Mucosa of descending colon (tissue), 3 donors: ENCODE measurements around the gene ZCCHC10. TPM values are rescaled to one million over a fixed set of nuclear protein-coding genes. Genes with fewer than 3 reads are reported as not detected.
"Not testable (repeated sequence)": the region's sequence is repeated elsewhere in the genome, so short reads cannot be mapped to it uniquely, and the experiment has no call there.

Experiments
- ATAC-seq: fragments of 200-7000 bp; cut with Tn5 transposase; one replicate; pipeline ENCODE4 v1.9.1; 2020; ENCODE audit warnings: mild to moderate bottlenecking, moderate library complexity
- DNase-seq, 3 donors: peaks; one replicate each; pipeline ENCODE4 v3.0.0-alpha.2; 2020
- H3K36me3 ChIP-seq: fragments of 200-600 bp; one replicate; pipeline ENCODE4 v1.8.0; 2021; ENCODE audit warnings: low read depth, mild to moderate bottlenecking
- H3K4me1 ChIP-seq: fragments of 200-600 bp; one replicate; pipeline ENCODE4 v1.8.0; 2021; ENCODE audit warnings: low read depth, mild to moderate bottlenecking
- H3K4me3 ChIP-seq: fragments of 200-600 bp; one replicate; pipeline ENCODE4 v1.8.0; 2021; ENCODE audit warnings: mild to moderate bottlenecking
- H3K9me3 ChIP-seq: fragments of 200-600 bp; one replicate; pipeline ENCODE4 v1.8.0; 2021; ENCODE audit warnings: mild to moderate bottlenecking
- intact Hi-C, 2 donors: fragments of 100-400 bp; cut with DNase I in 1 of 2; cut with micrococcal nuclease in 1 of 2; formaldehyde crosslinking; loops; one replicate each; pipeline versions ENCODE4 v1.11.0 to v1.11.1; 2022; cut with DNase I, micrococcal nuclease
- total RNA-seq, 3 donors: library from RNA; stranded (reverse); fragmentation: NEBNext Ultra II Directional in 2 of 3; extraction: Animal tissue kit (Norgen Biotek cat#: 25700) in 2 of 3; gene quantifications; one replicate each; pipeline versions ENCODE4 v1.2.1 to v1.2.4, GENCODE V29; 2021 to 2023
- TF ChIP-seq, protein P1 (sequence below): fragments of 200-600 bp; IDR thresholded peaks from one replicate; pipeline ENCODE4 v1.8.0; 2022; ENCODE audit warnings: antibody characterized with exemption, mild to moderate bottlenecking
- donor health status: DM: no; HTN: no; CAD: no; lungs with moderate emphysema.
- donor health status: DM: no; HTN: no; CAD: no.
- donor health status: DM: no; HTN: yes; CAD: no.

ZCCHC10 gene
- total RNA-seq, 3 donors from 2014 or later = 20.4 to 35.0 (median 29.2) TPM

DNA sequence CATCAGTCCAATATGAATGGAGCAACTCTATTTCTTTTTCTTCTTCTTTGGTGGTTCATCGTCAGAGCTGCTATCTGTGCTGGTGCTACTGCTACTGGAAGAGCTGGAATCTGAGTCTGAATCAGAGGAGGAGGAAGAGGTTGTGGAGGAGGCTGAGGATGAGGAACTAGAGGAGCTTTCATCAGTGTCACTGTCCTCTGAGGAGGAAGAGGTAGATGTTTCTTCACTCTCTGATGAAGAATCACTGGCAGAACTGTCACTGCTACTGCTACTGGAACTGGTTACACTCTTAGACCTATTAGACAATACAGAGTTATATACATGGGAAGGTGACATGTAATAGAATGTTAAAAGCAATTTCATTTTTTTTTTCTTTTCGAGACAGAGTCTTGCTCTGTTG lies 27.8 kb downstream of the ZCCHC10 start:
- intact Hi-C loops = no loop called here
- no peak for ATAC-seq

DNA sequence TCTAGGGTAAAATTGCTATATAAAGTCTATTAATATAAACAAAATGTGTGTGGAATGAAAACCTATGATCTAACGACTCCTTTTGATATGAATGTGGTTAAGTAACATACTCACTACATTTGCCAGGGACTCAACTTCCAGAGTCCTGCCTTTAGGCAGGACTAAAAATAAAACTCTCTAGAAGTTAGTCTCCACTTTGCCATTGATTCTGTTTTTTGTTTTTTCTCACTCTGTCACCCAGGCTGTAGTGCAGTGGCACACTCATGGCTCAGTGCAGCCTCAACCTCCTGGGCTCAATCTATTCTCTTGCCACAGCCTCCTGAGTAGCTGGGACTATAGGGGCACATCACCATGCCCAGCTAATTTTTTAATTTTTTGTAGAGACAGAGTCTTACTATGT lies 30.0 kb downstream of the ZCCHC10 start:
- H3K36me3 ChIP-seq = no peaks in the 10 kb centered on the region
- no peak for DNase-seq
- TF ChIP-seq, protein P1, sequence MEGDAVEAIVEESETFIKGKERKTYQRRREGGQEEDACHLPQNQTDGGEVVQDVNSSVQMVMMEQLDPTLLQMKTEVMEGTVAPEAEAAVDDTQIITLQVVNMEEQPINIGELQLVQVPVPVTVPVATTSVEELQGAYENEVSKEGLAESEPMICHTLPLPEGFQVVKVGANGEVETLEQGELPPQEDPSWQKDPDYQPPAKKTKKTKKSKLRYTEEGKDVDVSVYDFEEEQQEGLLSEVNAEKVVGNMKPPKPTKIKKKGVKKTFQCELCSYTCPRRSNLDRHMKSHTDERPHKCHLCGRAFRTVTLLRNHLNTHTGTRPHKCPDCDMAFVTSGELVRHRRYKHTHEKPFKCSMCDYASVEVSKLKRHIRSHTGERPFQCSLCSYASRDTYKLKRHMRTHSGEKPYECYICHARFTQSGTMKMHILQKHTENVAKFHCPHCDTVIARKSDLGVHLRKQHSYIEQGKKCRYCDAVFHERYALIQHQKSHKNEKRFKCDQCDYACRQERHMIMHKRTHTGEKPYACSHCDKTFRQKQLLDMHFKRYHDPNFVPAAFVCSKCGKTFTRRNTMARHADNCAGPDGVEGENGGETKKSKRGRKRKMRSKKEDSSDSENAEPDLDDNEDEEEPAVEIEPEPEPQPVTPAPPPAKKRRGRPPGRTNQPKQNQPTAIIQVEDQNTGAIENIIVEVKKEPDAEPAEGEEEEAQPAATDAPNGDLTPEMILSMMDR = no peak
- ATAC-seq = no peak
- no peak overlapping the region for H3K4me3 ChIP-seq
- H3K4me1 ChIP-seq = no peaks in the 10 kb centered on the region
- intact Hi-C loops = no loop called here
- no peaks in the 10 kb centered on the region for H3K9me3 ChIP-seq

More for the DNA sequence above, 27.8 kb downstream of the ZCCHC10 start:
- no peaks in the 10 kb centered on the region for H3K36me3 ChIP-seq
- DNase-seq = no peak
- H3K4me1 ChIP-seq = no peaks in the 10 kb centered on the region
- no peaks in the 10 kb centered on the region for H3K9me3 ChIP-seq
- H3K4me3 ChIP-seq = no peak overlapping the region
- TF ChIP-seq, protein P1 = no peak

DNA sequence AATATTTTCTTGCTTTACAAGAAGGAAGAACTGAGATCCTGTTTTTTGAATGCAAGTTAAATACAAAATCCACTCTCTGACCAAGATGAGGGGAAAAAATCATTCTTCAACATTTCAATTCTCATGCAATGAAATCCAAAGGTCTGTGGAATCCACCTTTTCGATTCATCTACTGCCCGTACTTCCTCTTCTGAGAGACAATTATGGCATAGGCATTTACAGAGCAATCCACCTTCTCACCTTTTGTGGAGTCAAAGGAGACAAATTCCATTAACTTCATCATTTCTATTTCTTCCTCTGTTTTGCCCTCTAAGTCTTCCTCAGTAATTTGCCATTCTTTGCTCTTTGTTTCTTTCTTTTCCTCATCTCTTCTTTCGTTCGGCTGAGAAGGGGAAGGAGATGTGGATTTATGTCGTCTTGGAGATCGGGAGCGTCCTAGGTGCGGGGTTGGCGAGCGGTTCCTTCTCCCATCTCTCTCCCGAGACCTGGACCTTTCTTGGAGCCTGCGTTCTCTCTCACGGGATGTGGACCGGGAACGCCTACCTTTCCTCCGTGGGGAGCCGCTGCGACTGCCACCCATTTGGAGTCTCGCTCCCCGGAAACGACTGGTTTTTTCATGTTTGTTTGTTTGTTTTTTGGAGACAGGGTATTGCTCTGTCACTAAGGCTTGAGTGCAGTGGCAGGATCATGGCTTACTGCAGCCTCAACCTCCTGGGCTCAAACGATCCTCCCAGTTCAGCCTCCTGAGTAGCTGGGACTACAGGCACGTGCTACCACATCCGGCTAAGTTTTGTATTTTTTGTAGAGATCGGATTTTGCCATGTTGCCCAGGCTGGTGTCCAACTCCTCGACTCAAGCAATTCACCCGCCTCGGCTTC lies 38.6 kb downstream of the ZCCHC10 start:
- DNase-seq (no peak), ATAC-seq (no peak)
- intact Hi-C loops = no loop called here
- H3K36me3 ChIP-seq = no peaks in the 10 kb centered on the region
- no peaks in the 10 kb centered on the region for H3K9me3 ChIP-seq
- TF ChIP-seq, protein P1 = no peak
- no peaks in the 10 kb centered on the region for H3K4me1 ChIP-seq
- no peak overlapping the region for H3K4me3 ChIP-seq

DNA sequence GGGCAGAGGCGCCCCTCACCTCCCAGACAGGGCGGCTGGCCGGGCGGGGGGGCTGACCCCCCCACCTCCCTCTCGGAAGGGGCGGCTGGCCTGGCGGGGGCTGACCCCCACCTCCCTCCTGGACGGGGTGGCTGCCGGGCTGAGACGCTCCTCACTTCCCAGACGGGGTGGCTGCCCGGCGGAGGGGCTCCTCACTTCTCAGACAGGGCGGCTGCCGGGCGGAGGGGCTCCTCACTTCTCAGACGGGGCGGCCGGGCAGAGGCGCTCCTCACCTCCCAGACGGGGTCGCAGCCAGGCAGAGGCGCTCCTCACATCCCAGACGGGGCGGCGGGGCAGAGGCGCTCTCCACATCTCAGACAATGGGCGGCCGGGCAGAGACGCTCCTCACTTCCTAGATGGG lies 43.4 kb downstream of the ZCCHC10 start:
- ATAC-seq, H3K4me1 ChIP-seq, H3K9me3 ChIP-seq, DNase-seq, H3K36me3 ChIP-seq, intact Hi-C loops, H3K4me3 ChIP-seq: not testable (repeated sequence)

DNA sequence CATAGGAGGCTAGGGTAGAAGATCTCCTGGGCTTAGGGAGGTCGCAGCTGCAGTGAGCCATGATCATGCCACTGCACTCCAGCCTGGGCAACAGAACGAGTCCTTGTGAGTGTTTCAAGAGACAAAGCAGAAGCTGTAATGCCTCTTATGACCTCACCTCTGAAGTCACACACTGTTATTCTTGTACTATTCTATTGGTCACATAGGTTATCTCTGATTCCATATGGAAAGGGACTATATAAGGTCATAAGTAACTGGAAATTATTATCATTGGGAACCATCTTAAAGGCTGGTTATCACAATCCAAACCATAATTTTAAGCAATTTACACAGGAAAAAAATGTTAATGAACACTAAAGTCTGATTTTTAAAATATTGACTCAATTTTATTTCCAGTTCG lies 45.1 kb downstream of the ZCCHC10 start:
- intact Hi-C loops = no loop called here
- DNase-seq (no peak), ATAC-seq (no peak)
- no peaks in the 10 kb centered on the region for H3K36me3 ChIP-seq
- H3K9me3 ChIP-seq = no peaks in the 10 kb centered on the region
- no peaks in the 10 kb centered on the region for H3K4me1 ChIP-seq
- H3K4me3 ChIP-seq = no peak overlapping the region
- TF ChIP-seq, protein P1 = no peak

DNA sequence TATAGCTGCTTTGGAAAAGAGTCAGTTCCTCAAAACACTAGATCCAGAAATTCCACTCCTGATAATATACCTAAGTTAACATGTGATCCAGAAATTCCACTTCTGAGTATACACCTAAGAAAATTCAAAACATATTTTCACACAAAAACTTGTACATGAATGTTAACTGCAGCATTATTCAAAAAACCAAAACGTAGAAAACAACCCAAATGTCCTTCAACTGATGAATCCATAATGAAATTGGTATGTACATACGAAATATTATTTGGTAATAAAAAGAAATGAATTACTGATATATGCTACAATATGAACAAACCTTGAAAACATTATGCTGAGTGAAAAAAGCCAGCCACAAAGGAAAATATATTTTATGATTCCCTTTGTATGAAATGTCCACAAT lies 46.4 kb downstream of the ZCCHC10 start:
- Histone ChIP-seq H3K4me3 (no peak overlapping the region), H3K4me1 (no peaks in the 10 kb centered on the region), H3K36me3 (no peaks in the 10 kb centered on the region), H3K9me3 (no peaks in the 10 kb centered on the region)
- intact Hi-C loops = no loop called here
- DNase-seq (no peak), ATAC-seq (no peak)
- TF ChIP-seq, protein P1 = no peak
